GM12865 (cell line): ENCODE measurements around the gene PDCD2L.
"Not testable (repeated sequence)": the region's sequence is repeated elsewhere in the genome, so short reads cannot be mapped to it uniquely, and the experiment has no call there.

Source experiments
- DNase-seq: peaks from one replicate; pipeline ENCODE4 v3.0.0; 2010; ENCODE audit warnings: low read depth
- H3K4me3 ChIP-seq: 2 replicates; pipeline ENCODE4 v1.5.1; 2011; ENCODE audit warnings: mild to moderate bottlenecking, low read depth, low read length, control low read depth
- TF ChIP-seq, protein P1 (sequence below): IDR thresholded peaks from 2 replicates; pipeline ENCODE4 v1.5.1; 2011; ENCODE audit warnings: low read length, control low read depth, low read depth, inconsistent platforms; ENCODE audit not compliant: insufficient read depth; ENCODE audit errors: missing control alignments

The PDCD2L gene

DNA sequence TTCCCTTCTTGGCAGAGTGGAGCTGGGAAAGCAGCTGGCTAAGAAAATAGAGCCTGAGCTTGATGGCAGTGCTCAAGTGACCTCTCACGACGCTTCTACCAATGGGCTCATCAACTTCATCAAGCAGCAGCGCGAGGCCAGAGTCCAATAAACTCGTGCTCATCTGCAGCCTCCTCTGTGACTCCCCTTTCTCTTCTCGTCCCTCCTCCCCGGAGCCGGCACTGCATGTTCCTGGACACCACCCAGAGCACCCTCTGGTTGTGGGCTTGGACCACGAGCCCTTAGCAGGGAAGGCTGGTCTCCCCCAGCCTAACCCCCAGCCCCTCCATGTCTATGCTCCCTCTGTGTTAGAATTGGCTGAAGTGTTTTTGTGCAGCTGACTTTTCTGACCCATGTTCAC lies 4.3 kb upstream of the PDCD2L start:
- H3K4me3 ChIP-seq: no peak overlapping the region
- TF ChIP-seq, protein P1, sequence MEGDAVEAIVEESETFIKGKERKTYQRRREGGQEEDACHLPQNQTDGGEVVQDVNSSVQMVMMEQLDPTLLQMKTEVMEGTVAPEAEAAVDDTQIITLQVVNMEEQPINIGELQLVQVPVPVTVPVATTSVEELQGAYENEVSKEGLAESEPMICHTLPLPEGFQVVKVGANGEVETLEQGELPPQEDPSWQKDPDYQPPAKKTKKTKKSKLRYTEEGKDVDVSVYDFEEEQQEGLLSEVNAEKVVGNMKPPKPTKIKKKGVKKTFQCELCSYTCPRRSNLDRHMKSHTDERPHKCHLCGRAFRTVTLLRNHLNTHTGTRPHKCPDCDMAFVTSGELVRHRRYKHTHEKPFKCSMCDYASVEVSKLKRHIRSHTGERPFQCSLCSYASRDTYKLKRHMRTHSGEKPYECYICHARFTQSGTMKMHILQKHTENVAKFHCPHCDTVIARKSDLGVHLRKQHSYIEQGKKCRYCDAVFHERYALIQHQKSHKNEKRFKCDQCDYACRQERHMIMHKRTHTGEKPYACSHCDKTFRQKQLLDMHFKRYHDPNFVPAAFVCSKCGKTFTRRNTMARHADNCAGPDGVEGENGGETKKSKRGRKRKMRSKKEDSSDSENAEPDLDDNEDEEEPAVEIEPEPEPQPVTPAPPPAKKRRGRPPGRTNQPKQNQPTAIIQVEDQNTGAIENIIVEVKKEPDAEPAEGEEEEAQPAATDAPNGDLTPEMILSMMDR: no peak
- DNase-seq: no peak

DNA sequence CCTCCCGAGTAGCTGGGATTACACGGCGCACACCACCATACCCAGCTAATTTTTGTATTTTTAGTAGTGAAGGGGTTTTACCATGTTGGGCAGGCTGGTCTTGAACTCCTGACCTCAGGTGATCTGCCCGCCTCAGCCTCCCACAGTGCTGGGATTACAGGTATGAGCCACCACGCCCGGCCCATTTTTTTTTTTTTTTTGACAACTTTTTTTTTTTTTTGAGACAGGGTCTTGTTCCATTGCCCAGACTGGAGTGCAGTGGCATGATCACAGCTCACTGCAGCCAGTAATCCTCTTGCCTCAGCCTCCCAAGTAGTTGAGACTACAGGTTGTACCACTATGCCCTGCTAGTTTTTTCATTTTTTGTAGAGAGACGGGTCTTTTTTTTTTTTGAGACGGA lies 3.4 kb upstream of the PDCD2L start:
- DNase-seq, H3K4me3 ChIP-seq: not testable (repeated sequence)

DNA sequence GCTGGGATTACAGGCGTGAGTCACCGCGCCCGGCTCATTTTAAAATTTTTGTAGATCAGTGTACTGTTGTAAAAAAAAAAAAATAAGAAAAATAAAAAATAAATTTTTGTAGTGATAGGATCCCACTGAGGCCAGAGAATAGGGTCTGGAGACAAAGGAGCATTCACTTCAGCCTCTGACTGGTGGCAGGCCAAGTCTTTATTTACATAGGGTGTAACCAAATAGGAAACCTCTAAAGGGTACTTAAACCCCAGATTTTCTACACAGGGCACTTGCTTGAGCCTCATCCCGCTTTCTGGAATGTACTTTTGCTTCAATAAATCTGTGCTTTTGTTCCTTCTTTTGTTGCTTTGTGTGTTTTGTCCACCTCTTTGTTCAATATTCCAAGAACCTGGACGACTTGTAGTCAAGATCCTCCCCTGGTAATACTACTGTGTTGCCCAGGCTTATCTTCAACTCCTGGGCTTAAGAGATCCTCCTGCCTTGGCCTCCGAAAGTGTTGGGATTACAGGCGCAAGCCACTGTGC lies 2.1 kb upstream of the PDCD2L start:
- DNase-seq: no peak
- TF ChIP-seq, protein P1: no peak
- H3K4me3 ChIP-seq: no peak overlapping the region

DNA sequence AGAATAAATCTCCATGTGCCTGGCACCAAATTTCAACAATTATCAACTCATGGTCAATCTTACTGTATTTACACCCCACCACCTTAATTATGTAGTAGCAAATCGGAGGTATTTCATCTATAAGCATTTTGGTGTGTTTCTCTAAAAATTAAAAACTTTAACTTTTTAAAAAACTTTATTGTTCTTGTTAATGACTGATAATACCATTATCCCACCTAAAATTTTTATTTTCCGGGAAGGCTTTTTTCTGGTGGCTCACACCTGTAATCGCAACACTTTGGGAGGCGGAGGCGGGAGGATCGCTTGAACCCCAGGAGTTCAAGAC lies 453 bp upstream of the PDCD2L start:
- TF ChIP-seq, protein P1: no peak

DNA sequence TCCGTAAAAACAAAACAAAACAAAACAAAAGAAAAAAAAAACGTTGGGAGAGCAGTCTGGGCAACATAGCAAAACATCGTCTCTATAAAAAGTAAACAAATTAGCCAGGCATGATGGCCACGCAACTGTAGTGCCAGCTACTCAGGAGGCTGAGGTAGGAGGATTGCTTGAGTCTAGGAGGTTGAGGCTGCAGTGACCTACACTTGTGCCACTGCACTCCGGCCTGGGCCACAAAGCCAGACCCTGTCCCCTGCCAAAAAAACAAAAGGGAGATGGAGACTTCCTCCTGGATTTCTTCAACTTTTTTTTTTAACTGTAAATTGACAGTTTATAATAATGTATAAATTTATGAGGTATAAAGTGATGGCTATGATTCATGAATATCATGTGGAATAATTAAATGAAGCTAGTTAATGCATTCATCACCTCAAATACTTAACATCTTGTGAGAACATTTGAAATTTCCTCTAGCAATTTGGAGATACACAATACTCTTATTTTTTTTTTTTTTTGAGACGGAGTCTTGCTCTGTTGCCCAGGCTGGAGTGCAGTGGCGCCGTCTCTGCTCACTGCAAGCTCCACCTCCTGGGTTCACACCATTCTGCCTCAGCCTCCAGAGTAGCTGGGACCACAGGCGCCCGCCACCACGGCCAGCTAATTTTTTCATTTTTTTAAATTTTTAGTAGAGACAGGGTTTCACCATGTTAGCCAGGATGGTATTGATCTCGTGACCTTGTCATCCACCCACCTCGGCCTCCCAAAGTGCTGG lies 1.9 kb downstream of the PDCD2L start:
- DNase-seq: no peak
- TF ChIP-seq, protein P1: no peak
- no peak overlapping the region for H3K4me3 ChIP-seq

More for the DNA sequence above, 453 bp upstream of the PDCD2L start:
- H3K4me3 ChIP-seq: peak overlapping the region; percentile 100
- no peak for DNase-seq

DNA sequence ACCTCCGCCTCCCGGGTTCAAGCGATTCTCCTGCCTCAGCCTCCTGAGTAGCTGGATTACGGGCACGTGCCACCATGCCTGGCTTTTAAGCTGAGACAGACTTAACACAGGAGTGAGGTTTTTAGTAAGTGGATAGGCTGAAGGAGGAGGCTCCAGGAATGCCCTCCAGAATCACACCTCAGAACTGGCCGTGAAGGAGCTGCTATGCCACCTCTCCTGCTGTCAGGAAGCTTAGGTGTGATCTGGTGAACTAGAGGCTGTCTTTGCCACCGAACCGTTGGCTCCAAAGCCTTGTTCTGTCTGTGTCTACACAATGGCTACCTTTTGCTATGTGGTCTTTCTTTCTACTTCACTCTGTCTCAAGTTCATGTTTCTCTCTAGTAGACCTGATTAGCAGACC lies 4.2 kb downstream of the PDCD2L start:
- H3K4me3 ChIP-seq: no peak overlapping the region
- DNase-seq: no peak
- TF ChIP-seq, protein P1: no peak

DNA sequence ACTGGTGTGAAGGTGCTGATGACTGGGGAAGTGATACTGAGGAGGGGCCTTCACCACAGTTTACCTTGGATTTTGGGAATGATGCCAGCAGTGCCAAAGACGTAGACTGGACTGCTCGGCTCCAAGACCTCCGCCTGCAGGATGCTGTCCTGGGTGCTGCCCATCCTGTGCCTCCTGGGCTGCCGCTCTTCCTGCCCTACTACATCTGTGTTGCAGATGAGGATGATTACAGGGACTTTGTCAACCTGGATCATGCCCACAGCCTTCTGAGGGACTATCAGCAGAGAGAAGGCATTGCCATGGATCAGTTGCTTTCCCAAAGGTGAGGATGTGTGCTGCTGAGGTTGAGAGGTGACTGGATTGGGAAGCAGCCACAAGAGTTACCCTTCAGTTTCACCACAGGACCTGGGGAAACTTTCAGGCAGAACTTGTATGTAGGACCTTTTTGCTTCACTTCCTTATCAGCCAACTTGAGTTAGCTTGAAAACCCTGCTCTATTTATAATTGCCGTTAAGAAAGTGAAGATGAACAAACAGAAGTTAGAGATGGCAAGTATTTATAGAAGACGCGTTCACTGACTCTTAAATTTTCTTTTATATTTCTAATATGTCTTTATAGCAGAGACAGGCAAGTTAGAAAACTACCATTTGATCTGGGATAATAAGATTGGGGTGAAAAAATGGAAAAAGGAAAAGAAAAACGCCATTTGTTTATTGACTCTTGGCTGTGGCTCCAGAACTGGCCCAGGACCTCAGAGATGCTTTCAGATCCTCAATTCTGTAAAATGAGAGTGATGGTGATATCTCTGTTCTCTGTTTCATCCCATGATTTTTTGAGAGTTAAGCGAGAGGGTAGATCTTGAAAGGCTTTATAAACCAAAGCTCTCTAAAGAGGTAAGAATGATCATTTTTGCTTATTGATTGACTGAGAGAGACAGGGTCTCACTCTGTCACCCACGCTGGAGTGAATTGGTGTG lies 5.3 kb downstream of the PDCD2L start:
- DNase-seq: peak; percentile 51
- H3K4me3 ChIP-seq: peak overlapping the region; percentile 22
- TF ChIP-seq, protein P1: no peak
